RWPE1 (cell line): ENCODE measurements around the gene SMPD2.

Source experiments
- CTCF ChIA-PET: fragments of 350-600 bp; sonication (Branson Sonifier 250); formaldehyde crosslinking; extraction: SDS; loops from one replicate; lab custom pipeline; 2021; lab: Yijun Ruan, JAX
- POLR2A ChIA-PET: fragments of 400-600 bp; formaldehyde crosslinking; extraction: SDS; loops from one replicate; lab custom pipeline; 2020; ENCODE audit warnings: antibody characterized with exemption; ENCODE audit not compliant: low non-redundant PET; lab: Yijun Ruan, JAX
- DNase-seq: peaks from one replicate; pipeline ENCODE4 v3.0.0; 2012; ENCODE audit warnings: low spot score
- H3K27ac ChIP-seq: fragments of 450-650 bp; 2 replicates; pipeline ENCODE4 v1.5.1; 2017
- CTCF ChIP-seq: fragments of 450-650 bp; conservative IDR thresholded peaks from 2 replicates; pipeline ENCODE4 v1.5.1; 2017; ENCODE audit warnings: low read depth, mild to moderate bottlenecking

The SMPD2 gene

GRCh38 chr6:109485266-109485935 is 44.9 kb downstream of the SMPD2 start:
- POLR2A ChIA-PET = no interaction called here
- CTCF ChIA-PET = interaction anchor here (0.5 to 0.7 kb wide), 2 partner anchors 56 to 382 kb away, joined by 3 to 5 read pairs; no protein-coding TSS in a partner anchor
- TF ChIP-seq CTCF = no peak
- H3K27ac ChIP-seq = no peak overlapping the region
- DNase-seq = no peak

GRCh38 chr6:109486068-109486467 is 45.5 kb downstream of the SMPD2 start:
- ChIA-PET CTCF (interaction anchor here (0.5 kb wide), 1 partner anchor 382 kb away, joined by 5 read pairs; no protein-coding TSS in a partner anchor), POLR2A (no interaction called here)
- H3K27ac ChIP-seq = no peak overlapping the region
- DNase-seq = no peak
- no peak for TF ChIP-seq CTCF

- POLR2A ChIA-PET = no interaction called here
Observed at GRCh38 chr6:109488001-109488400, 47.5 kb downstream of the SMPD2 start.

GRCh38 chr6:109490713-109491112 is 50.2 kb downstream of the SMPD2 start:
- CTCF ChIA-PET = interaction anchor here (0.6 kb wide), 1 partner anchor 108 kb away, joined by 5 read pairs; no protein-coding TSS in a partner anchor
- POLR2A ChIA-PET = no interaction called here
- no peak for DNase-seq
- no peak overlapping the region for H3K27ac ChIP-seq
- TF ChIP-seq CTCF = no peak

More at GRCh38 chr6:109488001-109488400, 47.5 kb downstream of the SMPD2 start:
- CTCF ChIA-PET = interaction anchor here (0.6 kb wide), 1 partner anchor 788 kb away, joined by 3 read pairs; no protein-coding TSS in a partner anchor
- TF ChIP-seq CTCF = no peak
- DNase-seq = no peak
- no peak overlapping the region for H3K27ac ChIP-seq

GRCh38 chr6:109491207-109491938 is 50.8 kb downstream of the SMPD2 start:
- DNase-seq = no peak
- no peak for TF ChIP-seq CTCF
- H3K27ac ChIP-seq = no peak overlapping the region
- CTCF ChIA-PET = interaction anchor here (0.6 kb wide), 1 partner anchor 108 kb away, joined by 5 read pairs; no protein-coding TSS in a partner anchor
- POLR2A ChIA-PET = no interaction called here
